ACC112 (cell line): ENCODE results near the gene CSPG4.

Experiments
- H2AFZ ChIP-seq: fragments of 200-600 bp; sonication (generic); one replicate; pipeline ENCODE4 v1.6.0; 2017; ENCODE audit warnings: antibody characterized with exemption, low read length; ENCODE audit not compliant: unreplicated experiment
- H3K27ac ChIP-seq: fragments of 200-600 bp; sonication (generic); 2 replicates; pipeline ENCODE4 v1.5.1; 2014; ENCODE audit warnings: low read depth, mild to moderate bottlenecking, antibody characterized with exemption, low read length, moderate library complexity
- H3K27me3 ChIP-seq: fragments of 200-600 bp; sonication (generic); 2 replicates; pipeline ENCODE4 v1.6.1; 2014; ENCODE audit warnings: mild to moderate bottlenecking, antibody characterized with exemption, low read length, moderate library complexity, mixed read lengths; ENCODE audit not compliant: insufficient read depth
- H3K36me3 ChIP-seq: fragments of 200-600 bp; sonication (generic); 2 replicates; pipeline ENCODE4 v1.6.1; 2016; ENCODE audit warnings: mild to moderate bottlenecking, antibody characterized with exemption, low read length, moderate library complexity, mixed read lengths; ENCODE audit not compliant: insufficient read depth
- H3K4me1 ChIP-seq: fragments of 200-600 bp; sonication (generic); one replicate; pipeline ENCODE4 v1.6.1; 2016; ENCODE audit warnings: low read length, mixed read lengths; ENCODE audit not compliant: insufficient read depth, unreplicated experiment, control insufficient read depth
- H3K4me3 ChIP-seq: fragments of 200-600 bp; sonication (generic); 2 replicates; pipeline ENCODE4 v1.5.1; 2014; ENCODE audit warnings: mild to moderate bottlenecking, low read depth, low read length
- H3K79me2 ChIP-seq: fragments of 200-600 bp; sonication (generic); one replicate; pipeline ENCODE4 v1.6.0; 2016; ENCODE audit warnings: low read length; ENCODE audit not compliant: control insufficient read depth, unreplicated experiment, insufficient read depth

CSPG4 gene

DNA sequence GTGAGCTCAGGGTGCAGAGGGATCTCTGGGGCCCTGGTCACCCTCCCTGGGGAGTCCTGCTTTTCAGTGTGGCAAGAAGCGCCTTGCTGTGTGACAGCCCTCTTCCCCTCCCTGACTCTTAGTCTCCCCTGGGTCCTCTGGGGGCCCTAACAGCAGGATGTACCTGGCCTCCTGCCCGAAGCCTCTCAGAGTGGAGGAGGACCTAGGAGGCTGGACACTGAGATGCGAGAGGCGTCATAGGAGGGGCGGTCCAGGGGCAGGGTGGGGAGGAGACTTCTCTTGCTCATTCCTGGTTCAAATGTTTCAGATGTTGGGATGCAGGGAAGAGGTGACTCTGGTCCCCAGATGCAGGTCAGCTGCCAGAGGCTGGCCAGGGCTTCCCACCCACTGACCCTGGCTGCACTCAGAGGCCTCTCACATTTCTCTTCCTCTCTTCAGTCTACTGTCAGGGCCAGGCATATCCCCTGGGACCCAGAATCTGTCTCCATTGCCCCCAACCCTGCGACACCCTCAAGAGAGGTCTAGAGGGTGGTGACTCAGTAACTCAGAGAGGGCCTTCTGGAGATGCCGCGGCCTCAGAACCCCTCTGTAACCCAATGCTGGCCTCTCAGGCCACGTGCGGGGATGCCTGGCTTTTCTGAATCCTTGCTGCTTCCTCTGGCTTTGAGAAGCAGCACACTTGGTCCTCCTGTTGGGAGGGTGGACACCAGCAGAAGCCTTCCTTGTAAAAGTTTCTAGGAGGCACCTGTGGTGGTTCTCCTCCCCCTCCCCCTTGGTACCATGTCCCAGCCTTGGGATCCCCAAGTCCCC is 39.0 kb downstream of the CSPG4 start:
- Histone ChIP-seq H3K4me1 (peaks cover 58% of the 10 kb centered on the region), H3K79me2 (no peaks in the 10 kb centered on the region), H3K27ac (peak overlapping the region; percentile 94), H3K27me3 (no peaks in the 10 kb centered on the region), H3K36me3 (no peaks in the 10 kb centered on the region), H3K4me3 (peak overlapping the region; percentile 33), H2AFZ (no peak overlapping the region)

GRCh38 chr15:75672646-75673425 is 39.8 kb downstream of the CSPG4 start:
- H3K4me3 ChIP-seq = peak overlapping the region; percentile 33
- peak overlapping the region; percentile 94 for H3K27ac ChIP-seq

DNA sequence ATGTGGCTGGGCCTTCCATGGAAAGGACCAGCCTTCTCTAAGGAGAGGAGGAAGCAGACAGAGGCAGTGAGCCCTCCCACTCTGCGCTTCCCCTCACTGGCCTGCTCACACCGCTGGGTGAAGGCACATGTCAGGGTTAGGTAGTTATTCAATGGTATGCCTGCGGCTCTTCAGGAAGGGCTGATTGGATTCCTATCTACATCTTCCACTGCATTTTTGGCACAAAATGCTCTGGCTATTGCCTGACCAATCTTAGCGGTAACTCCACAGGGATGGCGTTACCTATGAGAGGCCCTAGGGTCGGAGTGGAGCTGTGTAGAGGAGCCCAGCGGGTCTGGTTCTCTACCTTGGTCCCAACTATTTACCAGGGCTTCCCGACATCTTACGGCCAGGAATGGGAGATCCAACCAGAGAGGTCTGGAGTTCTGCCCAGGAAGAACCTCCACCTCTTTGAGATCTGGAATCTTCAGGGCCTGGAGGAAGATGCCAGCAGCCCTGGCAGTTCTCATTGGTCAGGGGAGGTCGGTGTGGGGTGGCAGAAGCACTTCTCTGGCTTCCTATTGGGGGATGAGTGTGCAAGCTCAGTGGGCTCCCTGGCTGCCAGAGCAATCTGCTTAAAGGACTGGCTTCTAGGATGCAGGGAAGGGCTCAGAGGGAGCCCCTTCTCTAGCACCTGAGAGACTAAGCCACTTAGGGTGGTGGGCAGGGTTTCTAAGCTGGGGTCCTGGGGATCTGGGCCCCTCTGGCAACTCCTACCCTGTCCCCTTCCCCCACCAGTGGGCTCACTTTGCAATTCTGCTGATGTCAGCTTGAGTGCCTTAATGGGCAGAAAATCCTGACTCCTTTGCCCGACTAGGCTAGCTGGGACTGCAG is 40.7 kb downstream of the CSPG4 start:
- H3K27ac ChIP-seq = peak overlapping the region; percentile 94

More at GRCh38 chr15:75672646-75673425, 39.8 kb downstream of the CSPG4 start:
- no peaks in the 10 kb centered on the region for H3K79me2 ChIP-seq
- H2AFZ ChIP-seq = no peak overlapping the region
- no peaks in the 10 kb centered on the region for H3K36me3 ChIP-seq
- peaks cover 61% of the 10 kb centered on the region for H3K4me1 ChIP-seq
- no peaks in the 10 kb centered on the region for H3K27me3 ChIP-seq

DNA sequence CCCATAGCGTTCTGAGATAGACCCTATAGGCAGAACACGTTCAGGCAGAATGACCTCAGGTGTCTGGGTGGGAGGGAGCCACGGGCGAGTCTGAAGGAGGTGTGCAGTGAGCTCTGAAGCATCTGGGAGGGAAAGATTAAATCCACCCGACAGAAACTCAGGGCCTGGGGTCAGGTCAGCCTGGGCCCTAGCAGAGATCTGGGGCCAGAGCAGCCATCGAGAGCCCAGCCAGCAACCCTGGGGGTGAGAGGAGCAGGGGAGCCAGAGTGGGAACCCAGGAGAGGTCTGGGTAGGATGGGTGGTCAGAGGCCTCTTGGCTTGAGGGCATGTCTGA is 42.8 kb downstream of the CSPG4 start:
- Histone ChIP-seq H3K79me2 (no peaks in the 10 kb centered on the region), H3K36me3 (no peaks in the 10 kb centered on the region), H3K4me3 (no peak overlapping the region), H3K4me1 (peaks cover 83% of the 10 kb centered on the region), H3K27ac (0 out of 2 replicates have a peak overlapping the region, but pooled peaks have one; percentile 4), H3K27me3 (no peaks in the 10 kb centered on the region), H2AFZ (no peak overlapping the region)

More for the DNA sequence above, 40.7 kb downstream of the CSPG4 start:
- Histone ChIP-seq H3K36me3 (no peaks in the 10 kb centered on the region), H3K4me1 (peaks cover 70% of the 10 kb centered on the region), H2AFZ (no peak overlapping the region), H3K79me2 (no peaks in the 10 kb centered on the region), H3K4me3 (0 out of 2 replicates have a peak overlapping the region, but pooled peaks have one; percentile 33), H3K27me3 (no peaks in the 10 kb centered on the region)

GRCh38 chr15:75669191-75669878 is 43.3 kb downstream of the CSPG4 start:
- no peaks in the 10 kb centered on the region for H3K36me3 ChIP-seq
- no peak overlapping the region for H3K4me3 ChIP-seq
- H3K27ac ChIP-seq = peak overlapping the region; percentile 57
- H3K79me2 ChIP-seq = no peaks in the 10 kb centered on the region
- no peaks in the 10 kb centered on the region for H3K27me3 ChIP-seq
- peaks cover 78% of the 10 kb centered on the region for H3K4me1 ChIP-seq
- H2AFZ ChIP-seq = no peak overlapping the region

GRCh38 chr15:75666823-75667501 is 45.7 kb downstream of the CSPG4 start:
- H3K79me2 ChIP-seq = no peaks in the 10 kb centered on the region
- peak overlapping the region; percentile 100 for H3K27ac ChIP-seq
- H3K36me3 ChIP-seq = no peaks in the 10 kb centered on the region
- peak overlapping the region; percentile 63; the same call in 1 of the 2 replicates for H3K4me3 ChIP-seq
- H3K27me3 ChIP-seq = no peaks in the 10 kb centered on the region
- H3K4me1 ChIP-seq = peaks cover 54% of the 10 kb centered on the region
- no peak overlapping the region for H2AFZ ChIP-seq

GRCh38 chr15:75663931-75664421 is 48.7 kb downstream of the CSPG4 start:
- peaks cover 58% of the 10 kb centered on the region for H3K4me1 ChIP-seq

GRCh38 chr15:75662823-75663519 is 49.7 kb downstream of the CSPG4 start:
- Histone ChIP-seq H3K27me3 (no peaks in the 10 kb centered on the region), H2AFZ (no peak overlapping the region), H3K36me3 (peaks cover 9% of the 10 kb centered on the region; the same call in 1 of the 2 replicates), H3K27ac (no peak overlapping the region), H3K4me1 (peaks cover 53% of the 10 kb centered on the region), H3K79me2 (peaks cover 11% of the 10 kb centered on the region), H3K4me3 (no peak overlapping the region)

More at GRCh38 chr15:75663931-75664421, 48.7 kb downstream of the CSPG4 start:
- Histone ChIP-seq H3K79me2 (peaks cover 8% of the 10 kb centered on the region), H2AFZ (no peak overlapping the region), H3K27ac (no peak overlapping the region), H3K4me3 (no peak overlapping the region), H3K27me3 (no peaks in the 10 kb centered on the region), H3K36me3 (peaks cover under 1% of the 10 kb centered on the region; the same call in 1 of the 2 replicates)

DNA sequence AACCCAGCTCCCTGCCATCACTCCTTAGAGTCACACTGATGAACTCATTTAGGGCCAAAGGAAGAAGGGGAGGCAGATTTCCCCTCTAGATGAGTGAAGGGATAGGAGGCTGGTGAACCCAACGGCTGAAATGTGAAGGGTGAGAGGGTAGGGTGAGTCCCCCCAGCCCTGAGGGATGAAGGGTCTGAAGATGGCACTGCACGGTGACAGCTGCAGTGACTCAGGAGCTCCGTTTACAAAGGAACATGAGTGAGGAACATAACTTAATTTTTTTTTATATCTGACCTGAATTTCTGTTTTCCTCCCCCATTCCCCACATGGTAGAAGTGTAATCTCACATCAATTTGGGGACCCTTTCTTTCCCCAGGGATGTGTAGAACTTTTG is 50.9 kb downstream of the CSPG4 start:
- Histone ChIP-seq H3K79me2 (peaks cover 23% of the 10 kb centered on the region), H3K27ac (peak overlapping the region; percentile 99), H3K36me3 (peaks cover 11% of the 10 kb centered on the region; the same call in 1 of the 2 replicates), H2AFZ (no peak overlapping the region), H3K4me3 (peak overlapping the region; percentile 43; the same call in 1 of the 2 replicates), H3K4me1 (peaks cover 41% of the 10 kb centered on the region), H3K27me3 (no peaks in the 10 kb centered on the region)
